ENCODE results near the gene RASA4.

Gene RASA4

GRCh38 chr7:102542771-102543170, 73.8 kb downstream of the RASA4 start:
- peak; percentile 30 for DNase-seq

GRCh38 chr7:102542083-102542482, 74.5 kb downstream of the RASA4 start:
- DNase-seq = peak; percentile 60

GRCh38 chr7:102540604-102541003, 76.0 kb downstream of the RASA4 start:
- DNase-seq = peak; percentile 27

- DNase-seq = peak; percentile 46
Measured at GRCh38 chr7:102535062-102535615, 81.4 kb downstream of the RASA4 start.

GRCh38 chr7:102532127-102532526, 84.4 kb downstream of the RASA4 start:
- DNase-seq = peak; percentile 52

GRCh38 chr7:102531583-102531982, 85.0 kb downstream of the RASA4 start:
- peak; percentile 36 for DNase-seq

- DNase-seq = peak; percentile 57
Measured at GRCh38 chr7:102527822-102528793, 88.4 kb downstream of the RASA4 start.

- DNase-seq = peak; percentile 19
Measured at GRCh38 chr7:102527182-102527581, 89.4 kb downstream of the RASA4 start.

GRCh38 chr7:102524803-102525202, 91.8 kb downstream of the RASA4 start:
- DNase-seq = peak; percentile 55

Data from activated effector memory CD4-positive, alpha-beta T cell treated with anti-CD3 and anti-CD28 coated beads, Interleukin-2, amount 50 U/mL, for 16 hours (primary cell).